ENCODE data around the gene JAZF1.

GRCh38 chr7:28121496-28121895, 59.1 kb downstream of the JAZF1 start:
- TF ChIP-seq EZH2 (optimal IDR thresholded peaks at IDR 0.05; ENCODE audit: low read depth, low read length), result no peak
- no peak for TF ChIP-seq CTCF (IDR thresholded peaks at IDR 0.05; ENCODE audit: low read length)
- TF ChIP-seq EZH2phosphoT487 (IDR thresholded peaks at IDR 0.05; ENCODE audit: low read length), result no peak

Measured in MM.1S (cell line).